Measurements from ENCODE around the gene CEP72.
"Not testable (repeated sequence)": the region's sequence is repeated elsewhere in the genome, so short reads cannot be mapped to it uniquely, and the experiment has no call there.

CEP72 gene

GRCh38 chr5:686936-687335 lies 74.8 kb downstream of the CEP72 start:
- not testable (repeated sequence) for DNase-seq

- not testable (repeated sequence) for DNase-seq
These were observed 76.3 kb downstream of the CEP72 start for GRCh38 chr5:688348-689010.

GRCh38 chr5:690293-690692 lies 78.2 kb downstream of the CEP72 start:
- not testable (repeated sequence) for DNase-seq

GRCh38 chr5:691049-691448 lies 78.9 kb downstream of the CEP72 start:
- DNase-seq, result not testable (repeated sequence)

GRCh38 chr5:691817-692528 lies 79.8 kb downstream of the CEP72 start:
- DNase-seq, result no peak

- DNase-seq, result not testable (repeated sequence)
These were observed 80.4 kb downstream of the CEP72 start for GRCh38 chr5:692529-693041.

- DNase-seq, result not testable (repeated sequence)
These were observed 81.3 kb downstream of the CEP72 start, which contains the start of gene TPPP for GRCh38 chr5:693271-694041. Gene TPPP, minus strand, starts transcription at chr5:693352. Its CDS starts 15,292 bp downstream, at chr5:678060.

- not testable (repeated sequence) for DNase-seq
These were observed 81.9 kb downstream of the CEP72 start for GRCh38 chr5:694042-694431.

- not testable (repeated sequence) for DNase-seq
These were observed 83.3 kb downstream of the CEP72 start for GRCh38 chr5:695475-695874.

- not testable (repeated sequence) for DNase-seq
These were observed 84.1 kb downstream of the CEP72 start for GRCh38 chr5:696191-696590.

- not testable (repeated sequence) for DNase-seq
These were observed 84.9 kb downstream of the CEP72 start for GRCh38 chr5:696753-697702.

All from NCI-H2029 treated with DMSO at 0.1 percent for 48 hours (cell line).